Osteocyte (in vitro differentiated cells): ENCODE measurements around the gene BORCS8. TPM values are rescaled to one million over a fixed set of nuclear protein-coding genes. Genes with fewer than 3 reads are reported as not detected.
"Not testable (repeated sequence)": the region's sequence is repeated elsewhere in the genome, so short reads cannot be mapped to it uniquely, and the experiment has no call there.

Experiments
- DNase-seq: peaks from one replicate; pipeline ENCODE4 v3.0.0; 2021; ENCODE audit warnings: mixed read lengths; ENCODE audit not compliant: unreplicated experiment; ENCODE audit errors: extremely low spot score
- H3K27ac Mint-ChIP-seq: one replicate; pipeline ENCODE4 v1.8.0; 2021; ENCODE audit warnings: mild to moderate bottlenecking, mixed read lengths; ENCODE audit not compliant: unreplicated experiment
- H3K27me3 Mint-ChIP-seq: one replicate; pipeline ENCODE4 v1.8.0; 2021; ENCODE audit warnings: mixed read lengths; ENCODE audit not compliant: unreplicated experiment
- H3K36me3 Mint-ChIP-seq: one replicate; pipeline ENCODE4 v1.8.0; 2021; ENCODE audit warnings: mixed read lengths; ENCODE audit not compliant: unreplicated experiment
- H3K4me1 Mint-ChIP-seq: one replicate; pipeline ENCODE4 v1.8.0; 2021; ENCODE audit warnings: mixed read lengths; ENCODE audit not compliant: unreplicated experiment
- H3K4me3 Mint-ChIP-seq: one replicate; pipeline ENCODE4 v1.8.0; 2021; ENCODE audit warnings: mild to moderate bottlenecking, moderate library complexity, mixed read lengths; ENCODE audit not compliant: unreplicated experiment
- H3K9me3 Mint-ChIP-seq: one replicate; pipeline ENCODE4 v1.8.0; 2021; ENCODE audit warnings: mixed read lengths; ENCODE audit not compliant: unreplicated experiment
- CTCF ChIP-seq: fragments of 200-600 bp; sonication (generic); IDR thresholded peaks from 2 replicates; pipeline ENCODE4 v1.5.0; 2021; ENCODE audit warnings: antibody characterized with exemption, mild to moderate bottlenecking, moderate library complexity
- total RNA-seq: library from RNA; stranded (reverse); gene quantifications from 2 replicates; pipeline ENCODE4 v1.2.1, GENCODE V29; 2021

BORCS8 gene
- total RNA-seq, 1 donor from 2014 or later: 24.4 TPM

- no peak for DNase-seq
- Mint-ChIP-seq H3K36me3 (no peaks in the 10 kb centered on the region), H3K9me3 (no peaks in the 10 kb centered on the region), H3K27ac (no peak overlapping the region), H3K4me3 (no peak overlapping the region), H3K4me1 (no peaks in the 10 kb centered on the region), H3K27me3 (peaks cover 23% of the 10 kb centered on the region)
- no peak for TF ChIP-seq CTCF
These were observed 31.7 kb upstream of the BORCS8 start for GRCh38 chr19:19223636-19224035.

- no peak for TF ChIP-seq CTCF
- H3K36me3 Mint-ChIP-seq: no peaks in the 10 kb centered on the region
- H3K4me3 Mint-ChIP-seq: no peak overlapping the region
- H3K27ac Mint-ChIP-seq: no peak overlapping the region
- no peak for DNase-seq
- H3K4me1 Mint-ChIP-seq: no peaks in the 10 kb centered on the region
- no peaks in the 10 kb centered on the region for H3K9me3 Mint-ChIP-seq
- peaks cover 18% of the 10 kb centered on the region for H3K27me3 Mint-ChIP-seq
These were observed 31.1 kb upstream of the BORCS8 start for GRCh38 chr19:19223060-19223459.

GRCh38 chr19:19221000-19221399, 29.0 kb upstream of the BORCS8 start:
- H3K27me3 Mint-ChIP-seq: peaks cover 25% of the 10 kb centered on the region
- not testable (repeated sequence) for H3K36me3 Mint-ChIP-seq

GRCh38 chr19:19218911-19219310, 27.0 kb upstream of the BORCS8 start:
- Mint-ChIP-seq H3K9me3 (no peaks in the 10 kb centered on the region), H3K27ac (no peak overlapping the region), H3K4me1 (no peaks in the 10 kb centered on the region), H3K4me3 (no peak overlapping the region), H3K27me3 (peaks cover 23% of the 10 kb centered on the region), H3K36me3 (no peaks in the 10 kb centered on the region)
- DNase-seq: peak; percentile 78
- no peak for TF ChIP-seq CTCF

More at GRCh38 chr19:19221000-19221399, 29.0 kb upstream of the BORCS8 start:
- not testable (repeated sequence) for H3K9me3 Mint-ChIP-seq, H3K27ac Mint-ChIP-seq, H3K4me1 Mint-ChIP-seq, H3K4me3 Mint-ChIP-seq, DNase-seq

GRCh38 chr19:19217099-19217498, 25.1 kb upstream of the BORCS8 start:
- no peak overlapping the region for H3K4me3 Mint-ChIP-seq
- no peaks in the 10 kb centered on the region for H3K9me3 Mint-ChIP-seq
- DNase-seq: no peak
- H3K27me3 Mint-ChIP-seq: peaks cover 30% of the 10 kb centered on the region
- no peak overlapping the region for H3K27ac Mint-ChIP-seq
- H3K36me3 Mint-ChIP-seq: no peaks in the 10 kb centered on the region
- no peak for TF ChIP-seq CTCF
- H3K4me1 Mint-ChIP-seq: no peaks in the 10 kb centered on the region

GRCh38 chr19:19215792-19216191, 23.8 kb upstream of the BORCS8 start:
- no peaks in the 10 kb centered on the region for H3K4me1 Mint-ChIP-seq
- no peaks in the 10 kb centered on the region for H3K36me3 Mint-ChIP-seq
- no peaks in the 10 kb centered on the region for H3K9me3 Mint-ChIP-seq
- peaks cover 34% of the 10 kb centered on the region for H3K27me3 Mint-ChIP-seq
- H3K27ac Mint-ChIP-seq: no peak overlapping the region
- TF ChIP-seq CTCF: no peak
- H3K4me3 Mint-ChIP-seq: no peak overlapping the region
- no peak for DNase-seq
